Thoracic aorta (tissue), 2 donors: ENCODE data around the gene C16orf74. TPM values are rescaled to one million over a fixed set of nuclear protein-coding genes. Genes with fewer than 3 reads are reported as not detected.
A peak's percentile ranks its signal among the peaks of the same experiment; 100 is the strongest.

Source experiments
- ATAC-seq: fragments of 150-250 bp; one replicate; pipeline ENCODE4 v1.8.0; 2017; ENCODE audit warnings: low read depth; ENCODE audit not compliant: insufficient number of reproducible peaks, low FRiP score
- DNase-seq: peaks from one replicate; pipeline ENCODE4 v3.0.0-alpha.2; 2020; ENCODE audit warnings: low spot score
- H3K27ac ChIP-seq, 2 donors: fragments of 200-600 bp; sonication (generic); 1 replicate in 1 of 2; 2 replicates in 1 of 2; pipeline ENCODE4 v1.5.1; 2016; ENCODE audit warnings: mild to moderate bottlenecking in 2 of 2, moderate library complexity in 2 of 2
- H3K27me3 ChIP-seq: fragments of 200-600 bp; sonication (generic); replicated peaks from 2 replicates; pipeline ENCODE4 v1.6.0; 2016; ENCODE audit warnings: mild to moderate bottlenecking; ENCODE audit not compliant: insufficient read depth
- H3K36me3 ChIP-seq: fragments of 200-600 bp; sonication (generic); one replicate; pipeline ENCODE4 v1.5.1; 2016
- H3K4me1 ChIP-seq, 2 donors: fragments of 200-600 bp; sonication (generic); 1 replicate in 1 of 2; 2 replicates in 1 of 2; pipeline versions ENCODE4 v1.5.1 to v1.6.0; 2016; ENCODE audit warnings: low read depth in 2 of 2, mild to moderate bottlenecking in 1 of 2; ENCODE audit not compliant: control insufficient read depth in 1 of 2
- H3K4me3 ChIP-seq: fragments of 200-600 bp; sonication (generic); 2 replicates; pipeline ENCODE4 v1.5.1; 2016; ENCODE audit warnings: mild to moderate bottlenecking
- H3K9me3 ChIP-seq: fragments of 200-600 bp; sonication (generic); 2 replicates; pipeline ENCODE4 v1.5.1; 2016
- total RNA-seq, 2 donors: library from RNA; depleted of rRNA; stranded (reverse); fragments of >200 nt; gene quantifications; one replicate each; pipeline versions ENCODE4 v1.1.0 to v1.2.3, GENCODE V29; 2016
- TF ChIP-seq, protein P1 (sequence below): fragments of 200-600 bp; sonication (generic); IDR thresholded peaks from one replicate; pipeline ENCODE4 v1.5.1; 2019; ENCODE audit warnings: antibody characterized with exemption

Gene C16orf74
- 1 to 10 TPM in 1 of 2 donors, not detected in 1; 1.2 TPM for total RNA-seq

- ATAC-seq (no peak), DNase-seq (no peak)
- Histone ChIP-seq H3K4me3 (peak within 1 kb of the TSS; percentile 79), H3K27me3 (no peaks in the 10 kb centered on the region), H3K9me3 (no peaks in the 10 kb centered on the region), H3K27ac (no peak within 1 kb of the TSS), H3K36me3 (no peaks in the 10 kb centered on the region), H3K4me1 (peaks cover 11 to 12% of the 10 kb centered on the region in 2 donors)
- TF ChIP-seq, protein P1, sequence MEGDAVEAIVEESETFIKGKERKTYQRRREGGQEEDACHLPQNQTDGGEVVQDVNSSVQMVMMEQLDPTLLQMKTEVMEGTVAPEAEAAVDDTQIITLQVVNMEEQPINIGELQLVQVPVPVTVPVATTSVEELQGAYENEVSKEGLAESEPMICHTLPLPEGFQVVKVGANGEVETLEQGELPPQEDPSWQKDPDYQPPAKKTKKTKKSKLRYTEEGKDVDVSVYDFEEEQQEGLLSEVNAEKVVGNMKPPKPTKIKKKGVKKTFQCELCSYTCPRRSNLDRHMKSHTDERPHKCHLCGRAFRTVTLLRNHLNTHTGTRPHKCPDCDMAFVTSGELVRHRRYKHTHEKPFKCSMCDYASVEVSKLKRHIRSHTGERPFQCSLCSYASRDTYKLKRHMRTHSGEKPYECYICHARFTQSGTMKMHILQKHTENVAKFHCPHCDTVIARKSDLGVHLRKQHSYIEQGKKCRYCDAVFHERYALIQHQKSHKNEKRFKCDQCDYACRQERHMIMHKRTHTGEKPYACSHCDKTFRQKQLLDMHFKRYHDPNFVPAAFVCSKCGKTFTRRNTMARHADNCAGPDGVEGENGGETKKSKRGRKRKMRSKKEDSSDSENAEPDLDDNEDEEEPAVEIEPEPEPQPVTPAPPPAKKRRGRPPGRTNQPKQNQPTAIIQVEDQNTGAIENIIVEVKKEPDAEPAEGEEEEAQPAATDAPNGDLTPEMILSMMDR, result no peak
Observed at GRCh38 chr16:85750827-85751697, at the start of gene C16orf74. Gene C16orf74 (minus strand): TSS chr16:85751096. CDS start chr16:85735217, 15,879 bp downstream.

DNA sequence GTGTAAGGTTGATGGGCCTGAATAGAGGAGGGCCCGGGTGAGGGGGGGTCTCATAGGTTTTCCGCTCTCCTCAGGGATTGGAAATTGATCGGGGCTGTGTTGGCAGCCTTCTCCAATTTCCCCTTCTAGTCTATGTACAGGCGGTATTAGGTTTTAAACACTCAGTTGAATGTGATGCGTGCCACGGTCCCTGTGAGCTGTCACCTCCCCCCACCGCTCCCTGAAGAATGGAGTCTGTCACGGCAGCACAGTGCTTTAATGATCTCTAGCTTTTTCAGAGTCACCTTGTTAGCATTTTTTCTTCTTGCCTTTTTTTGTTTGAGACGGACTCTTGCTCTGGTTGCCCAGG, 49.4 kb upstream of the C16orf74 start:
- peak overlapping the region; percentile 49 to 62 for H3K27ac ChIP-seq
- peaks cover 11 to 25% of the 10 kb centered on the region in 2 donors for H3K4me1 ChIP-seq
- TF ChIP-seq, protein P1, result no peak
- DNase-seq, result no peak
- H3K9me3 ChIP-seq, result no peaks in the 10 kb centered on the region
- peaks cover 25% of the 10 kb centered on the region for H3K36me3 ChIP-seq
- no peaks in the 10 kb centered on the region for H3K27me3 ChIP-seq
- peak overlapping the region; percentile 96 for H3K4me3 ChIP-seq
- no peak for ATAC-seq

DNA sequence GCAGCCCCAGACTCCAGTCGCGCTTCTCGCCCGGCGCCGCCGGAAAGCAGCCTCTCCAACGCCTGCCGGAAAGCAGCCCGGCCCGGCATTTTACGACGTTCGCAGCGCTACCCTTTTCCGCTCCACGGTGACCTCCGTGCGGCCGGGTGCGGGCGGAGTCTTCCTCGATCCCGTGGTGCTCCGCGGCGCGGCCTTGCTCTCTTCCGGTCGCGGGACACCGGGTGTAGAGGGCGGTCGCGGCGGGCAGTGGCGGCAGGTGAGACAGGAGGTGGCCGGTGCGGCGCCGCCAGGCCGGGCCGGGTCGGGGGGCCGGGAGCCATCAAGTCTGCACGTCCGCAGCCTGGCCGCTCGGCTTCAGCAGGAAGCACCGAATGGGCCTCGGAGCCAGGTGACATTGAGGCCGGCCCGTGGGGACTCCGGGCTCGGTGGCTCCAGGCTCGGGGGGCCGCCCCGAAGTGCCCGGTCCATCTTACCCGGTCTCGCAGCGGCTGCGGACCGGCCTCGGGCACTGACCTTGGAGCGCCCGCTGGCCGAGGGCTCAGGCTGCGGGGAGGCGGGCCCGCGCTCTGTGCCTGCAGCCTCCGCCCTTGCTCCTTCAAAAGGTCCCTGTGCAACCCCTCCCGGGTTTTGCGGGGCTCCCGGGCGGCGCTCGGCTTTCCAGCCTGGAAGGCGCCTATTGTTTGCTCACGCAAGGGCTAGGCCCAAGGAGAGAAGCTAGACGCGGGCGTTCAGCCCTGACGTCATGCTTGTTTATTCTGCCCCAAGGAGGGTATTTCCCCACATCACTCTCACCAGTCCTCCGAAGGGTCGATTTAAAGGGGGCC, 48.8 kb upstream of the C16orf74 start, which contains the start of the genes COX4I1 and EMC8:
COX4I1 (plus strand) TSS at position 199 of the 824 bp plus-strand sequence. CDS start 1,511 bp downstream, outside the sequence.
EMC8 (minus strand) TSS at position 48 of the 824 bp plus-strand sequence. CDS start 249 bp downstream, outside the sequence.
- Histone ChIP-seq H3K9me3 (no peaks in the 10 kb centered on the region), H3K27me3 (no peaks in the 10 kb centered on the region), H3K27ac (peak within 1 kb of the TSS; percentile 49 to 62), H3K4me3 (peak within 1 kb of the TSS; percentile 96), H3K36me3 (peaks cover 20% of the 10 kb centered on the region), H3K4me1 (peaks cover 11 to 25% of the 10 kb centered on the region in 2 donors)
- peak; percentile 60 for DNase-seq
- peak; percentile 87 for ATAC-seq
- TF ChIP-seq, protein P1, result no peak

GRCh38 chr16:85798901-85799496, 48.1 kb upstream of the C16orf74 start:
- ATAC-seq (no peak), DNase-seq (no peak)
- Histone ChIP-seq H3K9me3 (no peaks in the 10 kb centered on the region), H3K27ac (peak overlapping the region; percentile 37 to 62), H3K36me3 (peaks cover 17% of the 10 kb centered on the region), H3K4me3 (peak overlapping the region; percentile 96), H3K4me1 (peaks cover 11 to 25% of the 10 kb centered on the region in 2 donors), H3K27me3 (no peaks in the 10 kb centered on the region)
- TF ChIP-seq, protein P1, result no peak
